Measurements from ENCODE around the gene ADK.

DNA sequence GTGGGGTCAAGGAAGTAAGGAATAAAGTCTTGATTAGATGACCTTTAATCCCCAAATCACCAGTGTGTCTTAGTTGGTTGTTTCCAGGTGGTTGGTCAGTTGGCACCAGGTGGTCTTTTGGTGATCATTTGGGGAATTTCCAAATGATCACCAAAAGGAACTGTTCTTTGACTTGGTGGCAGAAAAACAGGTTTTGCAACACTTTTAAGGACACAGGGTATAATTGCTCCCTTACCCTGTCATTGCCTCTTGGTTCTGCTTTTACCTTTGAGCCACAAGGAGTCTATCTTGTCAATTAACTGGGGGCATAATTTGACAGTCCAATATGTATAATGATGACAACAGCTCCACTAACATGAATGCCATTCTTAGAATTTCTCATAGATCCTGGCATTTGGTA lies 104.2 kb downstream of the ADK start:
- TF ChIP-seq POLR2A (IDR thresholded peaks at IDR 0.05): no peak
- TF ChIP-seq, protein P1, sequence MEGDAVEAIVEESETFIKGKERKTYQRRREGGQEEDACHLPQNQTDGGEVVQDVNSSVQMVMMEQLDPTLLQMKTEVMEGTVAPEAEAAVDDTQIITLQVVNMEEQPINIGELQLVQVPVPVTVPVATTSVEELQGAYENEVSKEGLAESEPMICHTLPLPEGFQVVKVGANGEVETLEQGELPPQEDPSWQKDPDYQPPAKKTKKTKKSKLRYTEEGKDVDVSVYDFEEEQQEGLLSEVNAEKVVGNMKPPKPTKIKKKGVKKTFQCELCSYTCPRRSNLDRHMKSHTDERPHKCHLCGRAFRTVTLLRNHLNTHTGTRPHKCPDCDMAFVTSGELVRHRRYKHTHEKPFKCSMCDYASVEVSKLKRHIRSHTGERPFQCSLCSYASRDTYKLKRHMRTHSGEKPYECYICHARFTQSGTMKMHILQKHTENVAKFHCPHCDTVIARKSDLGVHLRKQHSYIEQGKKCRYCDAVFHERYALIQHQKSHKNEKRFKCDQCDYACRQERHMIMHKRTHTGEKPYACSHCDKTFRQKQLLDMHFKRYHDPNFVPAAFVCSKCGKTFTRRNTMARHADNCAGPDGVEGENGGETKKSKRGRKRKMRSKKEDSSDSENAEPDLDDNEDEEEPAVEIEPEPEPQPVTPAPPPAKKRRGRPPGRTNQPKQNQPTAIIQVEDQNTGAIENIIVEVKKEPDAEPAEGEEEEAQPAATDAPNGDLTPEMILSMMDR (IDR thresholded peaks at IDR 0.05): no peak

All from lower leg skin (tissue), 3 donors.